DMS 273 treated with DMSO at 0.1 percent for 48 hours (cell line): ENCODE measurements around the gene PDXDC1.
A peak's percentile ranks its signal among the peaks of the same experiment; 100 is the strongest.
"Not testable (repeated sequence)": the region's sequence is repeated elsewhere in the genome, so short reads cannot be mapped to it uniquely, and the experiment has no call there.

Experiments used
- DNase-seq: peaks from one replicate; lab custom pipeline; 2025; lab: John Stamatoyannopoulos, UW

Gene PDXDC1

DNA sequence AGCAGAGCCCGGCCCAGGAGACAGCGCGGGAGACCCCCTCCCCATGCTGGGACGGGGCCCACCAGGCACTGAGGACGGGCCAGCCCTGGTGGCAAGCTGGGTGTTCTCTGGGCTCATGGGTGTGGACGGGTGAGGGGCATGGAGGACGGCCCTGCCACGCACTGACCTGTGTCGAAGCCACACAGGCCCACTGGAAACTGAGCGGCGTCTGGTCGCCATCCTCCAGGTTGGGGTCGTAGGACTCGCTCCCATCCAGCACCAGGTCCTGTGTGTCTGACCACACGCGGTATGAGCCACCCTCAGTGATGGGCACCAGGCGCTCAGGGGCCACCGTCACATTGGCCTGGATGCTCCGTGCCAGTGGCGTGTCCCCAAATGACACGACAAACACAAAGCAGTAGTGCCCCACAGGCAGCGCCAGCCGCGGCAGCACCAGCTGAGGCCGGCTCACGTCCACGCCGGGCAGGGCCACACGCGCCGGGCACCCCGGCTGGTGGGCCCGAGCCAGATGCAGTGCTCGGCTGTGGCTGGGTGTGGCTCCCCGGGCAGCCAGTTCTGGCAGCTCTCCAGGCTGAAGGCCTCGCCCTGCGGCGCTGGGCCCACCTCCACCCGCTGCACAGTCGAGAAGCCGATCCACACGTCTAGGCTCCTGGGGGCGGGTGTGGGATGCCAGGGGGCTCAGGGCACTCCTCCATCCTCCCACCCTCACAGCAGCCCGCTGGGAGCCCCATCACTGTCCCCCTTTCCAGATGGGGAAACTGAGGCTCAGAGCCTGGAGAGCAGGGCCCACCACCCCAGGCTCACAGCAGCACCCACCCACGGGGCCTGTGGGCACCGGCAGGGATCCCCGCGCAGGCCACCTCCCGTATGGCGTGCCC, 160.9 kb downstream of the PDXDC1 start:
- DNase-seq: not testable (repeated sequence)

GRCh38 chr16:15137514-15137913, 162.7 kb downstream of the PDXDC1 start:
- DNase-seq: not testable (repeated sequence)

- DNase-seq: not testable (repeated sequence)
These were observed 165.9 kb downstream of the PDXDC1 start for GRCh38 chr16:15140444-15141365.

- no peak for DNase-seq
These were observed 166.8 kb downstream of the PDXDC1 start for GRCh38 chr16:15141586-15141985.

DNA sequence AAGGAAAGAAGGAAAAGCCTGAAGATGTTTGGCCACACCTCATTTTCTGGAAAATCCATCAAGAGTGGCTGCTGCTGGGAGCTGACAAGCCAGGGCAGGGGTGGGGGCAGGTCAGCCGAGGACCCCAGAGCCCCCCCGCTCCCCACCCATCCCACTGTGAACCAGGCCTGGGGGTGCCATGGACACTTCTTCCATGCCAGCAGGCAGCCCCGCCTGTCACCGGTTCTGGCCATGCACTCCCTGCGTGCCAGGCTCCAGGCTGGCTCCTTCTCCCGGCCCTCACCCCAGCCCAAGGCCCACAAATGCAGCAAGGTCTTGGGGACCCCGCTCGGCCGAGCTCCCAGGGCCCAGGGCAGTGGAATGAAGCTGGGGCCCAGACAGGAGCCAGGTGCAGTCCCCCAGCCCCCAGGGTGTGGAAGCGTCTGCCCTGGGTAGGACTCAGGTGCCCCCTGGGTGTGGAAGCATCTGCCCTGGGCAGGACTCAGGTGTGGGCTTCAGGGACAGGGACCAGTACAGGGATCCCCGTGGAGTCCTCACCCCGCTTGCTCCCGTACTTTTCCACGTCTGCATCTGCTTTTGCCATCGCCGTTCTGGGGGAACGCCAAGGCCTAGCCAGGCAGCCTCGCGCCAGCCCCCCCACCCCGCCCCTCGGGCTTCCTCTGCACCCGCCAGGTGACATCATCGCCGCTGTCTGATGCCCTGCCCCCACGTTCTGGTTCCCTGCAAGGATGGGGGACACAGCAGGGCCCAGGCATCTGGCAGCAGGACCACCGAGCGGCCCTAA, 167.5 kb downstream of the PDXDC1 start:
- not testable (repeated sequence) for DNase-seq

DNA sequence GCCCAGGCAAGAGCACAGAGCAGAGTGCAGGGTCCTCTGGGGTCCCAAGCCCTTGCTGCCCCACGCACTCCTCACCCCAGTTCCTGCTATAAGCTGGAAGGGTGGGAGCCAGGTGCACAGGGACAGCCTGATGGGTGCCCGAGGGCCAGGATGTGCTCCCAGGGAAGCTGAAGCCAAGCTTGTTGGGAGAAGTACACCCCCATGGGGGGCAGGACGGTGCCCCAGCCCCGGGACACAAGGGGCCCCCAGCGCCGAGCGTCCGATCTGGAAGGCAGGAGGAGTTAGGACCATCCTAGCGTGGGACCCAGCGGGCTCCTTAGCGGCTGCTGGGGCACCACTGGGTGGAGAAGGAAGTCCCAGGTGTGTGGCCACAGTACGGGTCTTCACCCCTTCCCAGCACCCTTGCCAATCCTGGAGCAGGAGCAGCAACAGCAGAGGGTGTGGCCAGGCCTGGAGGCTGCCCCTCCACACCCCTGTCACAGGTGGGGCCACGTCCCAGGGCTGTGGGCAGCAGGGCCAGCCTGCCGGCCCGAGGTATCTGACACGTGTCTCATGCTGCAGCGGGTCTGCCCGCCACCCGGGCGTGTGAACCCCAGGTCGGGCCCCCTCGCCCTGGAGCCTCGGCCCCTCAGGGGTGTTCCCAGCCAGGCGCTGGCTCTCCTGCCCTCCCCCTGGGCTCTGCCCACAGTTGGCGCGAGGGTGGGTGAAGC, 168.2 kb downstream of the PDXDC1 start:
- not testable (repeated sequence) for DNase-seq

DNA sequence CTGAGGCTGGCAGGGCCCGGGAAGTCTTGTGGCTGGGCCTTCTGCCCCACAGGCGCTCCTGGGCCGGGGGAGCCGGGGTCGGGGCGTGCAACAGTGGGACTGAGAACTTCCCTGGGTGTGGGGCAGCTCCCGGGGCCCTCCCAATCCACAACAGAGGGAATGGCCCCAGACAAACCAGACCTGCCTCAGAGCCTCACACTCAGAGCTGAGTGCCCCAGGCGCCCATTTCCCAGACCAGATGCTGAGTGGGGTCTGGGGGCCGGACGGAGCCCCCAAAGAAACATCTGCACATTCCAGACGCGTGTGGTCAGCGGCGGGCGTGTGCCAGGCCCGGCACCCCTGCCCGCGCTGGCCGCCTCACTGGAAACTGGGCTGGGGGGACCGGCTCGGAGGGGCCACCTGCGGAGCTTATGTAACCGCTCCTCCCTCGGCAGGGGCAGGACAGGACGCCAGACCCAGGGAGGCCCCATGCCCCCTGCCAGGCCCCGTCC, 168.8 kb downstream of the PDXDC1 start:
- not testable (repeated sequence) for DNase-seq

GRCh38 chr16:15144092-15144631, 169.3 kb downstream of the PDXDC1 start:
- DNase-seq: not testable (repeated sequence)

DNA sequence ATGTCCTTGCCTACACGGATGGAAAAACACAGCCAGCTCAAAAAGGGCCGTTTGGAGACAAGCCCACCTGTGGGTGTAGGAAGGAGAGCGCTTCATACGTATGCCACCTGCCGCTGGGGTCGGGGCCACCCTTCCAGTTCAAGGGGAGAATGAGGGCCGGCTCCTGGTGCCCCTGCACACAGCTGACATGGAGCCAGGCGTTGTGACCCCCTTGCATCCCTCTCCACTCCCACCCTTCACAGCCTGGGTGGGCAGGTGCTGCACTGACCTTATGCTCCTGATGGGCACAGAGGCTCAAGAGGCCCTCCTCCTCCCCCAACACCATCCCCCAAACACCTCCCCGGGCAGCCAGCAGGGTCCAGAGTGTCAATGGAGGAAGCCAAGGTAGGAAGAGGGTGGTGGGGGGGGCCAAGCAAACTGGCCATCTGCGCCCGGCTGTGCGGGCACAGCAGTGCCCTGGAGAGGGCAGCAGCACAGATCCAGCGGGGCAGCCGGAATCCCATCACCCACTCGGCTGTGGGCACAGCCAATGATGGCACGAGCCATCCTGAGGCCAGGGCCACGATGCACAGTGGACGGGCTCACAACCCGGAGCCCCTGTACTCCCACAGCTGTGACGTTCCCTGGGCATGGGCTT, 170.1 kb downstream of the PDXDC1 start:
- DNase-seq: not testable (repeated sequence)

DNA sequence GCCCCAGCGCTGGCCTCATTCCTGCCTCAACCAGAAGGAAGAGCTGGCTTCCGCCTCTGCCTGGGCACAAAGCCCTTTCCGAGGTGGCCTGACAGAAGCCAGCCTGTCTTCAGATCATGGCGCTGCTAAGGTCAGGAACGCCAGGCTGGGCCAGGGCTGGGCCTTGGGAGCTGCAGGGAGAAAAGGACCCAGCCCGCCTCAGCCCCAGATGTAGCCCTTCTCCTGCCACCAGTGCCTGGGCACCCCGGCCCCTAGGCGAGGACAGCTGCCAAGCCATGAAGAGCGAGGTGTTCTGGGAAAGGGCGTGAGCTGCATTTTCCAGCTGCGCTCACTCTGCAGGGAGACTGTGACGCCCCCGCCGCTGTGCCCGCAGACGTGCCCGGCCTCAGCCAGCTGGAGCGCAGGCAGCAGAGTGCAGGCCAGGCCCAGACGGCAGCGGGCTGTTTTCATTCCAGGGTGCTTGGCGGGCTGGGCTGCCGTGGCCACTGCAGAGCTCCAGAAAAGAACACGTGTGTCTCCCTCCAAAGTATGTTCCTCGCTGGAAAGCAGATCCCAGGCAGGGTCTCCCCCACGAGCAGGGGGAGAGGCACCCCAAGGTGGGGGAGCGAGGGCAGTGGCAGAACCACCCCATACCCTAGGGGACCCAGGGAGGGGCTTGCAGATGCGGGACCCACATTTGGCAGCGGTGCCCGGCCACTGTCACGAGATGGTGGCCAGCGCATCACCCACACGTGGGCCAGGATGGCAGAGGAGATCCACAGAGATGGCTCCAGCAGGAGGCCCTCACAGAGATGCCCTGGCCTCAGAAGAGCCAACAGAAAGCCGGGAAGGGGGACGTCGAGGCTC, 170.8 kb downstream of the PDXDC1 start:
- peak; percentile 8 for DNase-seq

DNA sequence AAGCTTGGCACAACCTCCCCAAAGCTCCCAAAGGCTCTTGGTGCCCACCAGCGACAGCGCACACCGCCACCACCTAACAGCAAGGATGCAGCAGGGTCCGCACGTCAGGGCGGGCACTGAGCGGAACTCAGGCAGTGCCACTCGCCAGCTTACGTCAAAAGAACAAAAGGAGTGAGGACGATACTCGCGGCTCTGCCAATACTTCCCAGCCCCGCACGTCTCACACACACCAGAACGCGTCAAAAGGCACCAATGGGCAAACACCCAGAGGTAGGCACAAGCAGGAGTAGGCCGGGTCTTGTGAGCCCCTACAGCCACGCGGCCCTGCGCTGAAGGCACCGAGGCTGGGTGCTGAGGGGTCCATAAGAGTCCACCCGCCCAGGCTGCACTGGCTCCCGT, 171.4 kb downstream of the PDXDC1 start:
- DNase-seq: not testable (repeated sequence)

DNA sequence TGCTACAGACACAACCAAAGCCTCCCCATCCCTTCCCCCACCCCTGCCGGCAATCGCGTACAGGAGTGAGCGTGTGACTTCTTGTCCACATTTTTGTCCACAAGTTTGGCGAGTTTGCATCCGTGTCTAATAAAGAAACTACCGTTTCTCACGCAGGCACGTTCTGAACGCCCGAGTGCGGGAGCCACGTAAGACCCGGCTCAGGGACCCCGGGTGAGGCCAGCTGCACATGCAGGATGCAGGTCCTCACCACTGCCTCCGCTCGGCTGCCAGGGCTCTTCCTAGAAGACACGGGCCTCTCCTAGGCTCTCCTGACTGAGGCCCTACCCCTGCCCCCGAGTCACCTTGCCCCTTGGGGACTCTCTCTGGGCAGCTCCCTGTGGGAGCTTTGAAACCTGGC, 174.0 kb downstream of the PDXDC1 start:
- DNase-seq: not testable (repeated sequence)

GRCh38 chr16:15149260-15149659, 174.4 kb downstream of the PDXDC1 start:
- DNase-seq: not testable (repeated sequence)

DNA sequence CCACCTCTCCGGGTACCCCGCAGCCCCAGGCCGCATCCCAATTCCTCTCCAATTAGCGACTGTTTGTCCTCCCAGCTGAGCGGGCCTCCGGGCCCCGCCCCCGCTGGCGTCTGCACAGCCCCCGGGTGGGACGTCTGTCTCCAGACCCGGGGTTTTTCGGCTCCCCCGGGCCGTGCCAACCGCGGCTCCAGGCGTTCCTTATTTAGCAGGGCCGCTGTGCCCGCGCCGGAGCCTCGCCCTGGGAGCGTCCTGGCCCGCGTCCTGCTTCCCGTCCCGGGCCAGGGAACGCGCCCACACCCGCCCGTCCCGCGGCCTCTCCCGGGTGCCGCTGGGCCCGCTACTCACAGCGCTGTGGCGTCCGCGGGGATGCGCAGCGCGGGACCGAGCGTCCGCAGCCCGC, 179.2 kb downstream of the PDXDC1 start:
- not testable (repeated sequence) for DNase-seq

- DNase-seq: peak; percentile 45
These were observed 180.1 kb downstream of the PDXDC1 start for GRCh38 chr16:15154650-15155562.

- DNase-seq: not testable (repeated sequence)
These were observed 182.8 kb downstream of the PDXDC1 start for GRCh38 chr16:15157644-15158043.

GRCh38 chr16:15159671-15160070, 184.8 kb downstream of the PDXDC1 start:
- not testable (repeated sequence) for DNase-seq

DNA sequence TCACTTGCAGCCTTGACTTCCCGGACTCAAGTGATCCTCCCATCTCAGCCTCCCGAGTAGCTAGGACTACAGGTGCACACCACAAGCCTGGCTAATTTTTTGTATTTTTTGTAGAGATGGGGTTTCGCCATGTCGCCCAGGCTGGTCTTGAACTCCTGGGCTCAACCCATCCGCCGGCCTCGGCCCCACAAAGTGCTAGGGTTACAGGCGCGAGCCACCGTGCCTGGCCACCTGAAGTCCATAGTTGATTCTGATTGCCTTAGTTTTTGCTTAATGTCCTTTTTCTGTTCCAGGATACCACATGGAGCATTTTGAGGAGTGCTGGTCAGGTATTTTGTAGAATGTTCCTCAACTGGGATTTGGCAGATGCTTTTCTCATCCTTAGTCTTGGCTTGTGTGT, 185.7 kb downstream of the PDXDC1 start:
- not testable (repeated sequence) for DNase-seq
